GM12864 (cell line): Measurements from ENCODE around the gene CRACDL.

Experiments used
- DNase-seq: peaks from one replicate; pipeline ENCODE4 v3.0.0-alpha.2; 2011; ENCODE audit warnings: low read depth
- H3K4me3 ChIP-seq: 2 replicates; pipeline ENCODE4 v1.5.1; 2011; ENCODE audit warnings: mild to moderate bottlenecking, low read depth, low read length, control low read depth
- CTCF ChIP-seq: IDR thresholded peaks from 2 replicates; pipeline ENCODE4 v1.5.1; 2011; ENCODE audit warnings: low read depth, mild to moderate bottlenecking, moderate library complexity, low read length, control low read depth, inconsistent platforms; ENCODE audit errors: missing control alignments

Gene CRACDL

GRCh38 chr2:98782570-98782969 lies 153.5 kb downstream of the CRACDL start:
- no peak overlapping the region for H3K4me3 ChIP-seq
- TF ChIP-seq CTCF, result no peak
- no peak for DNase-seq

- no peak for TF ChIP-seq CTCF
- H3K4me3 ChIP-seq, result no peak overlapping the region
- DNase-seq, result no peak
These were observed 154.2 kb downstream of the CRACDL start for GRCh38 chr2:98781822-98782221.

GRCh38 chr2:98778741-98779483 lies 157.1 kb downstream of the CRACDL start:
- no peak for DNase-seq
- no peak overlapping the region for H3K4me3 ChIP-seq
- no peak for TF ChIP-seq CTCF

GRCh38 chr2:98778151-98778550 lies 157.9 kb downstream of the CRACDL start:
- no peak for DNase-seq
- no peak for TF ChIP-seq CTCF
- no peak overlapping the region for H3K4me3 ChIP-seq

- H3K4me3 ChIP-seq, result no peak overlapping the region
- no peak for TF ChIP-seq CTCF
- no peak for DNase-seq
These were observed 158.3 kb downstream of the CRACDL start for GRCh38 chr2:98777710-98778109.

GRCh38 chr2:98777076-98777475 lies 158.9 kb downstream of the CRACDL start:
- H3K4me3 ChIP-seq, result no peak overlapping the region
- no peak for DNase-seq
- no peak for TF ChIP-seq CTCF

- no peak for DNase-seq
- H3K4me3 ChIP-seq, result no peak overlapping the region
- TF ChIP-seq CTCF, result no peak
These were observed 159.9 kb downstream of the CRACDL start for GRCh38 chr2:98776136-98776535.
